NCI-H2081 treated with DMSO at 0.1 percent for 48 hours (cell line): ENCODE measurements around the gene CEBPZ.
A peak's percentile ranks its signal among the peaks of the same experiment; 100 is the strongest.
"Not testable (repeated sequence)": the region's sequence is repeated elsewhere in the genome, so short reads cannot be mapped to it uniquely, and the experiment has no call there.

ENCODE experiments used
- DNase-seq: peaks from one replicate; lab custom pipeline; 2025; lab: John Stamatoyannopoulos, UW

CEBPZ gene

GRCh38 chr2:37223131-37223530 is 8.3 kb downstream of the CEBPZ start:
- DNase-seq = no peak

GRCh38 chr2:37219046-37219445 is 12.3 kb downstream of the CEBPZ start:
- no peak for DNase-seq

DNA sequence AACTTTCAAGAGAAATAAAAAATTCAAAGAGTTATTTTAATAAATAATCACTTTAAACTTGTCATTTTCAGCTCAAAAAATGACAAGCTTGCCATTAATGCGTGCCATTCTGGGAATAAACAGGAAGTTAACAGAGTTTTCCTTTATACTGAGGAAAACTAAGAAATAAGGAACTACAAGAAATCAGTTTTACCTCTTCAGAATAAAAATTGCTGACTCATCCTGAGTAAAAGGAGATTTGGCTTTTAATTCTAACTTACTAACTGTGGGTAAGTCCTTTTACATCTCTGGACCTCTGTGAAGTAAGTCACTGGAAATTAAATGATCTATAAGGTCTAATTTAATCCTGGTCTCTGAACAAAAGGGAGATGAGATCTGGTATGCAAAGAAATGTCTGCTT is 16.1 kb downstream of the CEBPZ start:
- no peak for DNase-seq

DNA sequence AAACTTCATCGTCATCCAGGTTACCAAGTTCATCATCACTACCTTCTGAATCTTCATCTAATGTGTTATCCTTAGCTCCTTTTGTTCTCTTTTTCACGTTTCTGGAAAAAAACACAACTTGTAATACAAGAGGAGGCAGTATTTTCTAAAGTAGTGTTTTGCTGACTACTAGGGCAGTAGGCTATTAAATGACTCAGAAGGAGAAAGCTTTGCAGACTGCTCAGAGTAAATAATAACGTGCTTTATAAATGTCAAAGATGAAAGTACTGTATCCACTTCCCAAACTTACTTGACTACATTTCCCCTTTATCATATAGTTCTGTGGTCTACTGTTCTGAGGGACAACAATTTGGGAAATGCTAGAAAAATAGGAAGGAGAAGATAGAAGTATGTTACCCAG is 19.5 kb downstream of the CEBPZ start:
- DNase-seq = no peak

DNA sequence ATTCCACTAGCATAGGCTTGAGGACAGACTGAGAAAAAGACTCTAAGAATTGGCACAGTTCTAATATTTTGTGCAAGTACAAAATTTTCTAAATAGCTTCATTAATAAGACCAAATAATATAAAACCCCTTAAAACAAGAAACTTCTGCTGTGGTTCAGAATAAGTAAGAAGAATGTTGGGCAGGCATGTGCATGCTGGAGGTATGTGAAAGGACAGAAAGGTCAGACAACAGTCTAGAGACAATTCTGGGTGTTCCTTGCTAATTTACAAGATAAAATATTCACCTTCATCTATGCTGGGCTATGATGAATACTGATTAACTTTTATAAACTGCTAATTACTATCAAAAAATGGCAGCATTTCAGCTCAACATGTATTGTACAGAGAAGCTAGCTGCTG is 20.2 kb downstream of the CEBPZ start:
- DNase-seq = no peak

GRCh38 chr2:37206760-37207159 is 24.6 kb downstream of the CEBPZ start:
- DNase-seq = not testable (repeated sequence)

DNA sequence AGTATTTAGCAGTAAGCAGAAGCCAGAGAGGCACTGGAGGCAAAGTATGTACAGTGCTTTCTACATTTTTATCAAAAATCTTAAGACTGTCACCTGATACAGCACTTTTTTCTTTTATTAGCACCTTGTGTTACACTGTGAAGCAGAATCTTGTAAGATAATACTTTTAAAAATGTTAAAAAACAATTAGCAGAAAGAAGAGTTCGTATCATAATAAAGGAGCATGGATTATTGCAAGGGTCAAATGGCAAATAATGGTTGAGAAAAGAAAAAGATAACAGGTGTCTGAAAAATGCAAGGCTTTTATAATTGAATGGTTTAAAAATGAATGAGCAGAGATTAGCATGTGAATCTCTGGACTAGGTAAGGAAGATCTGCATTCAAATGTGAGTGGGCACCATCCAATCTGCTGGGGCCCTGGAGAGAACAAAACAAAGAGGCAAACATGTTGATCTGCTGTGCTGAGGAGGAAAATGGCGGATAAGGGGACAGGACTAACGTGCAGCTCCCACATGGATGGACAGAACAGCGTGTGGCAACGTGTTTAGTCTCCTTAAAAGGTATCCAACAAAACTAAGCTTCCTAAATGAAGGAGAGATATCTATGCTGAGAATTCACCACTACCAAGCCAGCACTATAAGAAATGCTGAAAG is 25.6 kb downstream of the CEBPZ start:
- no peak for DNase-seq

GRCh38 chr2:37205071-37205661 is 26.2 kb downstream of the CEBPZ start:
- not testable (repeated sequence) for DNase-seq

DNA sequence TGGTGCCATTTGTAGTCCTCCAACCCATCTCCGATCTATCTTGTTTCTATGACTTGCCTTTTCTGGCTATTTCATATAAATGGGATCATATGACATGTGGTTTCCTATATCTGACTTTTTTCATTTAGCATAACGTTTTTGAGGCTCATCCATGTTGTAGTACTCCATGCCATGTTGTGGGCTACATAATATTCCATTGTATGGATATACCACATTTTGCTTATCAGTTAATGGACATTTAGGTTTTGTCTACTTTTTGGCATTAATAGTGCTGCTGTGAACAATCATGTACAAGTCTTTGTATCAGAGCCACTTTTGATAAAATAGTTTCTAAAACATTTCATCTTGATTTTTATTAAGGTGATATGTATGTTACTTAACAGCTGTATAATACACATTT is 27.7 kb downstream of the CEBPZ start:
- no peak for DNase-seq

GRCh38 chr2:37201766-37202165 is 29.6 kb downstream of the CEBPZ start:
- no peak for DNase-seq

DNA sequence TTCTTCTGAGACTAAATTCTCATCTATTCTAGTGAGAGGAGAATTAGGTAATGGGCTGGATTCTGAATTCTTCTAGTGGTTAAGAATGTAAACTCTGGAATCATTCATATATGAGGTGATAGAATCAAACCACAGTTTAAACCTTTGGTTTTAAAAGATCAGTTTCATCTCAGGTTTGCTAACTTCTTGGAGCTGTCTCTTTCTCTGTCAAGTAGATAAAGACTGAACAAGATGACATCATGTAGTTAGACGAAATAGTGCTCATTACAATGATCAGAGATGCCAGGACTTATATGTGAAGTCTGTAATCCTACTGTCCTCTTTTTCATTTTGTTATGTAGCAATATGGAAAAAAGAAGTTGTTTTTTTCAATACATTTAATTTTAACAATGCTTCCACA is 30.2 kb downstream of the CEBPZ start:
- DNase-seq = no peak

DNA sequence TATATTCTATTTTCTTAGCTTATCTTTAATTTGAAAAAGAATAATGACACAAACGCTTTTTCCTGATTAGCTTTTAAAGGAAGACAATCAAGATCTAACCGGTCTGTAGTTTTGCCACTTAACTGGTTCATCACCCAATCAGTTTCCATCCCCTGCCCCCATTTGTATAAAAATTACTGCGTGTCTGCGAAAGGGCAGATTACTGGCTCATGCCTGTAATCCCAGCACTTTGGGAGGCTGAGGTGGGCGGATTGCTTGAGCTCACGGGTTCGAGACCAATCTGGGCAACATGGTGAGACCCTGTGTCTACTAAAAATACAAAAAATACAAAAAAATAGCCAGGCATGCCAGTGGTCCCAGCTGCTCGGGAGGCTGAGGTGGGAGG is 32.7 kb downstream of the CEBPZ start:
- no peak for DNase-seq

- peak; percentile 58 for DNase-seq
These were observed 34.8 kb downstream of the CEBPZ start, which contains the start of gene CEBPZOS for GRCh38 chr2:37196320-37197195. Gene CEBPZOS, plus strand, starts transcription at chr2:37196496. Its CDS starts 3,209 bp downstream, at chr2:37199705.

DNA sequence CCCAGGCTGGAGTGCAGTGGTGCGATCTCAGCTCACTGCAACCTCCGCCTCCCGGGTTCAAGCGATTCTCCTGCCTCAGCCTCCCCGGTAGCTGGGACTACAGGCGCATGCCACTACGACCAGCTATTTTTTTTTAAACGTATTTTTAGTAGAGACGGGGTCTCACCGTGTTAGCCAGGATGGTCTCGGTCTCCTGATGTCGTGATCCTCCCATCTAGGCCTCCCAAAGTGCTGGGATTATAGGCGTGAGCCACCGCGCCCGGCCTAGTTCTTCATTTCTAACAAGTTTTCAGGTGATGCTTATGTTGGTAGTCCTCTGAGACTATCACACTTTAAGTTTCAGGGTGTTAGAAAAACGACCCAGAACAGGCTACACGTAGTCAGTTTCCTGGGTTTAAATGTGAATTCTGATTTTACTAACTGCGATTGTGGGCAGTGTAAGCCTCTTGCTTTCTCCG is 35.5 kb downstream of the CEBPZ start:
- not testable (repeated sequence) for DNase-seq

DNA sequence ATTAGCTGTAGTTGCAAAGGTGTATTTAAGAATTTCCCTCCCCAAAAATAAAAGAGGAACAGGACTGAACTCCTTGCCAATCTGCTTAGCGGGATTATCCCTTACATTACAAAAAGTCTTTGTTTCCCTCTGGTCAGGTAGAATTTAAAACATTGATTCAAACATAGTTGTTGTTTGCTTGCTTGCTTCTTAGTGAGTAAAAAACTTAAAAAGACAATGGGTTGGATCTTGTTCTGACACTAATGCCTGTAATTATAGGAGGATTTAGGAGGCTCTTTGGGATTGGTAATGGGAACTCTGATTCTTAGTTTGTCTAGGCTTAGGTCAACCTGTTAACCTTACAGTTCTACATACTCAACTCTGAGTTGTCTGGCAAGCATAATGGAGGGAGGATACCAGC is 38.8 kb downstream of the CEBPZ start:
- DNase-seq = no peak

DNA sequence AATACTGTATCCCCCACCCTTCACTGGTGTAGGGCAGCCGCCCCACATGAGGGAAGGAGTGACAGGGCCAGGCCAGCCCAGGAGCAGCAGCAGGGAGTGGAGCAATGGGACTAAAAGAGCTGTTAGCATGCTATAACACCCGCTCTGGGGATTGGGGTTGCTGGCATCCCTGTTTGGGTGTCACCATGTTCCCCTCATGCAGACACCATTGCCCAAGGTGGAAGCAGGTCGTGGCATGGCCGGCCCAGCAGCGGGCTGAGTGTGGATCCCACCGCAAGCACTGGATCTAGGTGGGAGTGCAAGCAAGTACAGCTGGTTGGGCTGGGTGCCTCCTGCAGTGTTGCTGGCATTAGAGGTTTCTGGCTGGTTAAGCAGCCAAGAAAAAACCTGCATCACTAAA is 39.6 kb downstream of the CEBPZ start:
- no peak for DNase-seq

DNA sequence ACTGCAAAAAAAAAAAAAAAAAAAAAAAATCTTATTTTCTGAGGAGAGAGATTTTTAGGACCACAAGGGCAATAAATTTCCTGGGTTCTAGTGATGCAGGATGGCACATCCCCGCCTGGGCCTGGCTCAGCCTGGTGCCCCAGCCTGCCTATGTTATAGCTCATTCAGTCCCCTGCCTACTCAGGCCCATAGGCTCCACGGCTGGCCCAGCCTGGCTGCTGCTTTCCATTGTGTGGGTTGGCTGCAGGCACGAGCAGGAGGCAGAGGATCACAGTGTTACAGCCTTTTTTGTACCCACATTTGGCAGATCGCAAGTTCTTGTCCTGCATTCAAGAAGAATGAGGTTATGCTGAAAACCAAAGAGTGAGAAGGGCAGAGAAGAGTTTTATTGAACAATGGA is 40.1 kb downstream of the CEBPZ start:
- DNase-seq = no peak

DNA sequence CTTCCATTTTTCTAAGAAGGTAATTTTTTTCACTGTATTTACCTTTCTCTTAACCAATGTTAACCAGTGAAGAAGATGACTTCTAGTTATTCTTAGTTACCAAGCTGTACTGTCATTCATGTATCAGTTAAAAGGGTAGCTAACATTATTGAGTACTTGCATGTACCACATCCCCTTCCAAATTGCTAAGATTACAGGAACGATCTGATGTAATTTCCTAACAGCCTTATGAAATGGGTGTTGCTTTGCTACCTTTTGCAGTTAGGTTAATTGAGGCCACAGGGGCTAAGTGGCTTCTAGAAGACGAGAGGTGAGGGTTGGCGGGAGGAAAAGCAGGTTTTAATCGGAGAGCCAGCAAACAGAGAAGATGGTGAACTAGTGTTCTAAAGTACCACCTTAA is 41.1 kb downstream of the CEBPZ start:
- DNase-seq = no peak

- no peak for DNase-seq
These were observed 41.8 kb downstream of the CEBPZ start for GRCh38 chr2:37189452-37190153.

DNA sequence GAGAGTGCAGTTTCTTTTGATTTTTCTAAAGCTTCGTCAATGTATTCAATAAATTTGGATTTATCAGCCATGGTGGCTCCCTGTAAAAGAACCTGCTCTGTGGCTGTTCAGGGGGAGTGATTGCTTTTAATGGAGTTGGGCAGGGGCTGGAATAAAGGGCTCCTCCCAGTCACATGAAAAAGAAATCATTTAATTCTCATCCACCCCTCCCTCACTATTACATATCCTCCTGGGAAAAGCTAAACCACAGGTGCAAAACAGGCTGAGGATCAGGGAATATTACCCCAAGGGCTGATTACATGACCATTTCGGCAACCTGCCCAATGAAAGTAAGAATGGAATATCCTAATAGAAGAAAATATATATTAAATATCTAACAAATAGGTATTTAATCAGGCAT is 42.8 kb downstream of the CEBPZ start, which contains the start of gene SULT6B1:
TSS of gene SULT6B1 (minus strand) at position 101 of the 400 bp plus-strand sequence. CDS start at position 71, 30 bp downstream.
- no peak for DNase-seq

GRCh38 chr2:37181726-37182684 is 49.4 kb downstream of the CEBPZ start:
- DNase-seq = no peak
